ENCODE results near the gene OR9Q1. TPM values are rescaled to one million over a fixed set of nuclear protein-coding genes. Genes with fewer than 3 reads are reported as not detected.

Gene OR9Q1
- total and polyA plus RNA-seq, 2 of the 8 experiments (the other 6 are each of a cell fraction or from before 2014, with no cell fraction given) = not detected

DNA sequence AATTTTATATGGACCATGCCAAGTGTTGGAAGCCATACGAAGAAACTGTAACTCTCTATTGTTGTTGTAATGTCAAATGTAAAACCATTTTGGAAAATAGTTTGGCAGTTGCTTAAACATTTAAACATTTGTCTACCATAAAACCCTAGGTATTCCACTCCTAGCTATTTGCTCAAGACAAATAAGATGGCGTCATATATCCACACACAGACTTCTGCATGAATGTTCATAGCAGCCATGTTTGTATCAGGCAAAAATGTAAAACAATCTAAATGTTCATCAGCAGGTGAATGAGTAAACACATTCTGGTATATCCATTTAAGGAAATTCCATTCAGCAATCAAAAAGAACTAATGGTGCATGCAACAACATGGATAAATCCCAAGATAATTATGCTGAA, 73.8 kb downstream of the OR9Q1 start:
- Histone ChIP-seq H2BK12ac (ENCODE audit: low read depth, low read length) (no peak overlapping the region), H3K4me1 (replicated peaks in 1 of 4; ENCODE audit: control insufficient read depth in 3 of 4, insufficient read depth in 4 of 4, low read length in 3 of 4) (no peaks in the 10 kb centered on the region), H2BK15ac (ENCODE audit: low read length) (no peak overlapping the region), H3K14ac (ENCODE audit: insufficient read length) (no peak overlapping the region), H3K9me3 (ENCODE audit: insufficient read depth in 2 of 2, low read depth in 1 of 2, low read length in 1 of 2) (no peaks in the 10 kb centered on the region), H4K8ac (ENCODE audit: extremely low read depth, insufficient read depth, low read length) (no peak overlapping the region), H2BK120ac (replicated peaks; ENCODE audit: low read depth, low read length) (no peak overlapping the region), H3K23me2 (ENCODE audit: low read depth, low read length) (no peaks in the 10 kb centered on the region; the same call in 1 of the 2 replicates), H2AFZ (ENCODE audit: low read length) (no peak overlapping the region), H4K91ac (replicated peaks; ENCODE audit: insufficient read length, low read length) (no peak overlapping the region), H2BK5ac (ENCODE audit: low read depth, low read length) (no peak overlapping the region), H3K4me2 (ENCODE audit: insufficient read depth in 1 of 2, low read depth in 2 of 2, low read length in 2 of 2) (no peak overlapping the region), H3K27ac (ENCODE audit: low read depth, low read length) (no peak overlapping the region), H2AK5ac (ENCODE audit: low read depth, low read length) (no peak overlapping the region), H3K9ac (replicated peaks in 1 of 4; ENCODE audit: extremely low read depth in 1 of 4, low read depth in 3 of 4, low read length in 3 of 4) (no peak overlapping the region), H2BK20ac (ENCODE audit: low read length) (no peak overlapping the region), H4K5ac (ENCODE audit: insufficient read length, low read depth, low read length) (no peak overlapping the region), H3K79me2 (ENCODE audit: control insufficient read depth in 1 of 2, insufficient read depth in 2 of 2, low read length in 2 of 2) (no peaks in the 10 kb centered on the region), H3K4ac (replicated peaks; ENCODE audit: insufficient read length, low read depth, low read length) (no peak overlapping the region), H4K20me1 (replicated peaks in 1 of 2; ENCODE audit: control insufficient read depth in 1 of 2, insufficient read depth in 2 of 2, low read length in 2 of 2) (no peaks in the 10 kb centered on the region), H3K27me3 (replicated peaks in 1 of 4; ENCODE audit: control insufficient read depth in 3 of 4, extremely low read depth in 1 of 4, insufficient read depth in 3 of 4, low read length in 3 of 4) (no peaks in the 10 kb centered on the region), H3K36me3 (ENCODE audit: control insufficient read depth in 2 of 4, insufficient read depth in 4 of 4, low read length in 3 of 4) (no peaks in the 10 kb centered on the region), H3K18ac (ENCODE audit: extremely low read depth, low read length) (no peak overlapping the region), H3K23ac (ENCODE audit: insufficient read length) (no peak overlapping the region), H3K4me3 (ENCODE audit: extremely low read depth in 1 of 4, insufficient read depth in 2 of 4, low read depth in 3 of 4, low read length in 4 of 4) (no peak overlapping the region), H3K56ac (replicated peaks; ENCODE audit: insufficient read length, low read depth, low read length) (no peak overlapping the region), H3K79me1 (ENCODE audit: low read depth, low read length) (no peaks in the 10 kb centered on the region)
- 86% methylated on average over 2 of the region's 2 CpGs; no CpG with 5 or more reads in 1 of the 2 experiments for WGBS, 2 experiments (ENCODE audit: extremely low coverage in 1 of 2, insufficient coverage in 1 of 2, insufficient read length in 1 of 2, insufficient replicate concordance in 2 of 2, low coverage in 1 of 2, low lambda C conversion rate in 2 of 2, missing lambda C conversion rate in 1 of 2)
- CTCF ChIA-PET (ENCODE audit: partially characterized antibody) = no interaction called here
- POLR2A ChIA-PET (ENCODE audit: partially characterized antibody) = no interaction called here
- FAIRE-seq (no peak), DNase-seq (ENCODE audit: low read depth in 1 of 2, low spot score in 2 of 2) (no peak)
- TF ChIP-seq, protein P1, sequence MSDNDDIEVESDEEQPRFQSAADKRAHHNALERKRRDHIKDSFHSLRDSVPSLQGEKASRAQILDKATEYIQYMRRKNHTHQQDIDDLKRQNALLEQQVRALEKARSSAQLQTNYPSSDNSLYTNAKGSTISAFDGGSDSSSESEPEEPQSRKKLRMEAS (IDR thresholded peaks at IDR 0.05) = no peak
- TF ChIP-seq JUN (IDR thresholded peaks at IDR 0.05; ENCODE audit: low read depth, low read length) (no peak), CREB1 (IDR thresholded peaks at IDR 0.05) (no peak), SUZ12 (IDR thresholded peaks at IDR 0.05; ENCODE audit: low read length) (no peak), MAFK (IDR thresholded peaks at IDR 0.05; ENCODE audit: low read depth, low read length) (no peak), HDAC6 (IDR thresholded peaks at IDR 0.05; ENCODE audit: low read depth, low read length) (no peak), SIN3A (conservative IDR thresholded peaks at IDR 0.05 in 1 of 2, IDR thresholded peaks at IDR 0.05 in 1 of 2; ENCODE audit: low read depth in 1 of 2, low read length in 2 of 2) (no peak), RNF2 (IDR thresholded peaks at IDR 0.05; ENCODE audit: borderline replicate concordance, low read depth, low read length, missing control alignments, poor library complexity, severe bottlenecking) (no peak), POLR2AphosphoS5 (IDR thresholded peaks at IDR 0.05; ENCODE audit: low read depth, low read length) (no peak), TBP (IDR thresholded peaks at IDR 0.05; ENCODE audit: low read depth, low read length) (no peak), CBX5 (IDR thresholded peaks at IDR 0.05; ENCODE audit: low read depth, low read length) (no peak), POLR2A (IDR thresholded peaks at IDR 0.05; ENCODE audit: control extremely low read depth in 1 of 2, low read depth in 2 of 2, low read length in 2 of 2) (no peak)
- TF ChIP-seq, protein P2, sequence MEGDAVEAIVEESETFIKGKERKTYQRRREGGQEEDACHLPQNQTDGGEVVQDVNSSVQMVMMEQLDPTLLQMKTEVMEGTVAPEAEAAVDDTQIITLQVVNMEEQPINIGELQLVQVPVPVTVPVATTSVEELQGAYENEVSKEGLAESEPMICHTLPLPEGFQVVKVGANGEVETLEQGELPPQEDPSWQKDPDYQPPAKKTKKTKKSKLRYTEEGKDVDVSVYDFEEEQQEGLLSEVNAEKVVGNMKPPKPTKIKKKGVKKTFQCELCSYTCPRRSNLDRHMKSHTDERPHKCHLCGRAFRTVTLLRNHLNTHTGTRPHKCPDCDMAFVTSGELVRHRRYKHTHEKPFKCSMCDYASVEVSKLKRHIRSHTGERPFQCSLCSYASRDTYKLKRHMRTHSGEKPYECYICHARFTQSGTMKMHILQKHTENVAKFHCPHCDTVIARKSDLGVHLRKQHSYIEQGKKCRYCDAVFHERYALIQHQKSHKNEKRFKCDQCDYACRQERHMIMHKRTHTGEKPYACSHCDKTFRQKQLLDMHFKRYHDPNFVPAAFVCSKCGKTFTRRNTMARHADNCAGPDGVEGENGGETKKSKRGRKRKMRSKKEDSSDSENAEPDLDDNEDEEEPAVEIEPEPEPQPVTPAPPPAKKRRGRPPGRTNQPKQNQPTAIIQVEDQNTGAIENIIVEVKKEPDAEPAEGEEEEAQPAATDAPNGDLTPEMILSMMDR (IDR thresholded peaks at IDR 0.05; ENCODE audit: control extremely low read depth in 1 of 3, insufficient read depth in 1 of 3, low read depth in 1 of 3, low read length in 3 of 3) = no peak
